HEK293 (cell line): ENCODE results near the gene ALDH16A1.

Experiments used
- GFI1B ChIP-seq: fragments of 450-650 bp; formaldehyde crosslinking; IDR thresholded peaks from 2 replicates; pipeline ENCODE4 v1.5.1; 2016; ENCODE audit warnings: missing biosample characterization, missing genetic modification characterization
- HIC1 ChIP-seq: fragments of 450-650 bp; formaldehyde crosslinking; IDR thresholded peaks from 2 replicates; pipeline ENCODE4 v1.5.1; 2016; ENCODE audit warnings: missing biosample characterization, missing genetic modification characterization
- ZBTB1 ChIP-seq: fragments of 450-650 bp; formaldehyde crosslinking; IDR thresholded peaks from 2 replicates; pipeline ENCODE4 v1.5.1; 2016; ENCODE audit warnings: missing biosample characterization, missing genetic modification characterization
- ZBTB49 ChIP-seq: fragments of 450-650 bp; formaldehyde crosslinking; IDR thresholded peaks from 2 replicates; pipeline ENCODE4 v1.5.1; 2016; ENCODE audit warnings: missing biosample characterization, missing genetic modification characterization, low read depth
- ZBTB6 ChIP-seq: fragments of 450-650 bp; formaldehyde crosslinking; IDR thresholded peaks from 2 replicates; pipeline ENCODE4 v1.5.1; 2017; ENCODE audit warnings: missing biosample characterization, missing genetic modification characterization
- ZFP3 ChIP-seq: fragments of 450-650 bp; formaldehyde crosslinking; IDR thresholded peaks from 2 replicates; pipeline ENCODE4 v1.5.1; 2016; ENCODE audit warnings: low read depth, missing biosample characterization, missing genetic modification characterization
- ZFP69B ChIP-seq: fragments of 450-650 bp; formaldehyde crosslinking; IDR thresholded peaks from 2 replicates; pipeline ENCODE4 v1.5.1; 2016; ENCODE audit warnings: missing biosample characterization, missing genetic modification characterization
- ZNF121 ChIP-seq: fragments of 450-650 bp; formaldehyde crosslinking; IDR thresholded peaks from 2 replicates; pipeline ENCODE4 v1.5.1; 2016; ENCODE audit warnings: missing biosample characterization, missing genetic modification characterization
- ZNF549 ChIP-seq: fragments of 450-650 bp; IDR thresholded peaks from 2 replicates; pipeline ENCODE4 v1.5.1; 2018; ENCODE audit warnings: missing biosample characterization, missing genetic modification characterization, mild to moderate bottlenecking, inconsistent platforms, moderate library complexity
- ZNF571 ChIP-seq: fragments of 450-650 bp; formaldehyde crosslinking; IDR thresholded peaks from 2 replicates; pipeline ENCODE4 v1.5.0; 2017; ENCODE audit warnings: missing biosample characterization, missing genetic modification characterization
- TF ChIP-seq, protein P1 (sequence below): fragments of 450-650 bp; formaldehyde crosslinking; IDR thresholded peaks from 2 replicates; pipeline ENCODE4 v1.5.1; 2016; ENCODE audit warnings: missing biosample characterization, missing genetic modification characterization
- TF ChIP-seq, protein P2 (sequence below): fragments of 450-650 bp; formaldehyde crosslinking; IDR thresholded peaks from 2 replicates; pipeline ENCODE4 v1.5.1; 2016; ENCODE audit warnings: missing biosample characterization, missing genetic modification characterization

GRCh38 chr19:49443366-49444099 is 9.5 kb upstream of the ALDH16A1 start:
- TF ChIP-seq, protein P1, sequence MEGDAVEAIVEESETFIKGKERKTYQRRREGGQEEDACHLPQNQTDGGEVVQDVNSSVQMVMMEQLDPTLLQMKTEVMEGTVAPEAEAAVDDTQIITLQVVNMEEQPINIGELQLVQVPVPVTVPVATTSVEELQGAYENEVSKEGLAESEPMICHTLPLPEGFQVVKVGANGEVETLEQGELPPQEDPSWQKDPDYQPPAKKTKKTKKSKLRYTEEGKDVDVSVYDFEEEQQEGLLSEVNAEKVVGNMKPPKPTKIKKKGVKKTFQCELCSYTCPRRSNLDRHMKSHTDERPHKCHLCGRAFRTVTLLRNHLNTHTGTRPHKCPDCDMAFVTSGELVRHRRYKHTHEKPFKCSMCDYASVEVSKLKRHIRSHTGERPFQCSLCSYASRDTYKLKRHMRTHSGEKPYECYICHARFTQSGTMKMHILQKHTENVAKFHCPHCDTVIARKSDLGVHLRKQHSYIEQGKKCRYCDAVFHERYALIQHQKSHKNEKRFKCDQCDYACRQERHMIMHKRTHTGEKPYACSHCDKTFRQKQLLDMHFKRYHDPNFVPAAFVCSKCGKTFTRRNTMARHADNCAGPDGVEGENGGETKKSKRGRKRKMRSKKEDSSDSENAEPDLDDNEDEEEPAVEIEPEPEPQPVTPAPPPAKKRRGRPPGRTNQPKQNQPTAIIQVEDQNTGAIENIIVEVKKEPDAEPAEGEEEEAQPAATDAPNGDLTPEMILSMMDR (tag by site-specific recombination) = peak; percentile 99
- TF ChIP-seq ZNF571 (tag by site-specific recombination) (no peak), ZBTB1 (tag by site-specific recombination) (0 out of 2 replicates have a peak, but pooled peaks have one; percentile 37), ZNF121 (tag by site-specific recombination) (no peak), ZFP3 (tag by site-specific recombination) (no peak), GFI1B (tag by site-specific recombination) (no peak), HIC1 (tag by site-specific recombination) (no peak), ZNF549 (tag by site-specific recombination) (no peak), ZBTB49 (no peak), ZFP69B (tag by site-specific recombination) (peak; percentile 89), ZBTB6 (0 out of 2 replicates have a peak, but pooled peaks have one; percentile 38)
- TF ChIP-seq, protein P2, sequence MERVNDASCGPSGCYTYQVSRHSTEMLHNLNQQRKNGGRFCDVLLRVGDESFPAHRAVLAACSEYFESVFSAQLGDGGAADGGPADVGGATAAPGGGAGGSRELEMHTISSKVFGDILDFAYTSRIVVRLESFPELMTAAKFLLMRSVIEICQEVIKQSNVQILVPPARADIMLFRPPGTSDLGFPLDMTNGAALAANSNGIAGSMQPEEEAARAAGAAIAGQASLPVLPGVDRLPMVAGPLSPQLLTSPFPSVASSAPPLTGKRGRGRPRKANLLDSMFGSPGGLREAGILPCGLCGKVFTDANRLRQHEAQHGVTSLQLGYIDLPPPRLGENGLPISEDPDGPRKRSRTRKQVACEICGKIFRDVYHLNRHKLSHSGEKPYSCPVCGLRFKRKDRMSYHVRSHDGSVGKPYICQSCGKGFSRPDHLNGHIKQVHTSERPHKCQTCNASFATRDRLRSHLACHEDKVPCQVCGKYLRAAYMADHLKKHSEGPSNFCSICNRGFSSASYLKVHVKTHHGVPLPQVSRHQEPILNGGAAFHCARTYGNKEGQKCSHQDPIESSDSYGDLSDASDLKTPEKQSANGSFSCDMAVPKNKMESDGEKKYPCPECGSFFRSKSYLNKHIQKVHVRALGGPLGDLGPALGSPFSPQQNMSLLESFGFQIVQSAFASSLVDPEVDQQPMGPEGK (tag by site-specific recombination) = peak; percentile 87
